Urinary bladder (tissue), 4 donors: ENCODE measurements around the gene RASL11A. TPM values are rescaled to one million over a fixed set of nuclear protein-coding genes. Genes with fewer than 3 reads are reported as not detected.
"Not testable (repeated sequence)": the region's sequence is repeated elsewhere in the genome, so short reads cannot be mapped to it uniquely, and the experiment has no call there.

Experiments
- DNase-seq: peaks from one replicate; pipeline ENCODE4 v3.0.0-alpha.2; 2015; ENCODE audit errors: extremely low spot score
- H3K27ac ChIP-seq: one replicate; pipeline ENCODE4 v1.5.1; 2013; ENCODE audit warnings: low read depth, mild to moderate bottlenecking, moderate library complexity
- H3K36me3 ChIP-seq: one replicate; pipeline ENCODE4 v1.6.1; 2013; ENCODE audit warnings: mild to moderate bottlenecking, moderate library complexity; ENCODE audit not compliant: insufficient read depth
- H3K4me1 ChIP-seq: one replicate; pipeline ENCODE4 v1.6.1; 2013; ENCODE audit warnings: mild to moderate bottlenecking, moderate library complexity; ENCODE audit not compliant: insufficient read depth
- H3K4me3 ChIP-seq: one replicate; pipeline ENCODE4 v1.5.1; 2013; ENCODE audit warnings: low read depth, low read length
- WGBS: extraction: QIAGEN DNeasy Blood & Tissue Kit; methylation state at CpG from one replicate; pipeline ENCODE4 v1.1.7; 2013; 5-methylcytosine and 5-hydroxymethylcytosine counted together
- polyA plus RNA-seq: library from polyadenylated mRNA; stranded (reverse); fragments of 200-250 nt; gene quantifications from one replicate; pipeline ENCODE4 v1.2.3, GENCODE V29; 2013
- total RNA-seq: library from RNA; depleted of rRNA; stranded (reverse); fragments of >200 nt; gene quantifications from one replicate; pipeline ENCODE4 v1.2.3, GENCODE V29; 2014
- donor health status: healthy with polysubstance abuse.
- donor health status: healthy.

Gene RASL11A
- total RNA-seq (8.8 TPM), polyA plus RNA-seq (44.4 TPM)

DNA sequence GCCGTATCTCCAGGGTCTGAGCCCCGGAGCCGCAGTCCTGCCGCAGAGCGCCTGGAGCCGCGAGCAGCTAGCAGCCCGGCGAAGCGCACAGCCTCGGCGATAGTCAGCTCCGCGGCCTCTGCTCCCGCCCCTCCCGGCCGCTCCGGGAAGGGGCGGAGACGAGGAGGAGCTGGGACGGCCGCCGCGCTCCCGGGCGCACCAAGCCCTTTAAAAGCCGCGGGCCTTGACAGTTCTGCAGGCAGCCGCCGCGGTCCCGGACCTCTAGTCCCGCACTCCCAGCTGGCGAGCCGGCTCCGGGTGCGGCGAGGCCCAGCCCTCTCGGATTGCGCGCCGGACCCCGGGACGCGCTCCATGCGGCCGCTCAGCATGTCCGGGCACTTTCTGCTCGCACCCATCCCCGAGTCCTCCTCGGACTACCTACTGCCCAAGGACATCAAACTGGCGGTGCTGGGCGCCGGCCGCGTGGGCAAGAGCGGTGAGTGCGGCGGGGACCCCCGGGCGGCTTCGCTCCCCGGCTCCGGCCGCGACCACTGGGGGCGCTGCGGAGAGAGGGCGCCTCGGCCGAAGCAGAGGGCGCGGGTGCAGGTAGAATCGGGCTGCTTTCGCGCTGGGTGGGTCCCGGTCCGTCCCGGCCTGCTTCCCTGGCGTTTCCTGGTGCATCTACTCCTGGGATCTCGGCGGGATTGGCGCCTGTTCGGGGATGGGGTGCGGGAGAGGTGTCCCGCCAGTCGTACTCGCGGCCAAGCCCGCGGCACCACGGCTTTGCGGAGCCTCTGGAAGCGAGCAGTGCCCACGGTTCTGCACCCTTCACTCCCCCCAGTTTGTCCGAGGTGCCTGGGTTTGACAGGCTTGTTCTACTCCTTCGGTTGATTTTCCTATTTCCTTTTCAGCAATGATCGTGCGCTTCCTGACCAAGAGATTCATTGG, at the start of gene RASL11A:
RASL11A (plus strand) TSS at position 237 of the 927 bp plus-strand sequence; CDS start at position 352, 115 bp downstream.
- Histone ChIP-seq H3K36me3 (no peaks in the 10 kb centered on the region), H3K27ac (peak within 1 kb of the TSS; percentile 79), H3K4me3 (peak within 1 kb of the TSS; percentile 73), H3K4me1 (no peaks in the 10 kb centered on the region)
- WGBS, result under 1% methylated on average over 99 of the region's 99 CpGs
- no peak for DNase-seq

GRCh38 chr13:27222100-27222499, 48.5 kb upstream of the RASL11A start:
- H3K27ac ChIP-seq, H3K4me1 ChIP-seq, H3K4me3 ChIP-seq, H3K36me3 ChIP-seq, DNase-seq: not testable (repeated sequence)
- 65% methylated on average over 2 of the region's 2 CpGs for WGBS

GRCh38 chr13:27226991-27227390, 43.6 kb upstream of the RASL11A start:
- no peaks in the 10 kb centered on the region for H3K36me3 ChIP-seq
- WGBS, result 91% methylated on average over 2 of the region's 2 CpGs
- no peak overlapping the region for H3K27ac ChIP-seq
- no peaks in the 10 kb centered on the region for H3K4me1 ChIP-seq
- H3K4me3 ChIP-seq, result no peak overlapping the region
- DNase-seq, result no peak

GRCh38 chr13:27228131-27228530, 42.5 kb upstream of the RASL11A start:
- Histone ChIP-seq H3K36me3 (no peaks in the 10 kb centered on the region), H3K27ac (no peak overlapping the region), H3K4me1 (no peaks in the 10 kb centered on the region), H3K4me3 (no peak overlapping the region)
- DNase-seq, result no peak

DNA sequence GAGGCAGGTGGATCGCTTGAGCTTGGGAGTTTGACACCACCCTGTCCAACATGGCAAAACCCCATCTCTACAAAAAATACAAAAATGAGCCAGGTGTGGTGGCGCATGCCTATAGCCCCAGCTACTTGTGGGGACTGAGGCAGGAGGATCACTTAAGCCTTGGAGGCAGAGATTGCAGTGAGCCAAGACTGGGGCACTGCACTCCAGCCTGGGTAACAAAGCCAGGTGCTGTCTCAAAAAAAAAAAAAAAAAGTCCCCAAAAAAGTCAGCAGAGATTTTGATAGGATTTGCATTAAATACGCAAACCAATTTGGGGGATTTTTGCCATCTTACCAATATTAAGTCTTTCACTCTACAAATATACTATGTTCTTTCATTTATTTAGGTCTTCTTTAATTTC, 41.0 kb upstream of the RASL11A start:
- H3K4me1 ChIP-seq, result no peaks in the 10 kb centered on the region
- H3K36me3 ChIP-seq, result no peaks in the 10 kb centered on the region
- DNase-seq, result no peak
- no peak overlapping the region for H3K27ac ChIP-seq
- 97% methylated on average over 3 of the region's 3 CpGs for WGBS
- H3K4me3 ChIP-seq, result no peak overlapping the region

DNA sequence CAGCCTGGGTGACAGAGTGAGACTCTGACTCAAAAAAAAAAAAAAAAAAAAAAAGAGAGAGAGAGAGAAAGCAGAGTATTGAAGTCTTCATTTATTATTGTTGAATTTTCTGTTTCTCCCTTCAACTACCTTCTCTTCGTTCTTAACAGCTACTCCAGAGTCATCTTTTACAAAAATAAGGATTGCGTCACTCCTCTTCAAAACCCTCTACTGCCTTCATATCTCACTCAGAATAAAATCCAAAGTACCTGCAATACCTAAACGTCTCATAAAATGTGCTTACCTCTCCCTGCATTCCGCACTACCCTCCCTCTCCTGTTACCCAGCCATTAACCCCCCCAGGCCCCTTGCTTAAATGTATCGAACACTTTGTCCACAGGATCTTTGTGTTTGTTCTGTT, 36.7 kb upstream of the RASL11A start:
- 85% methylated on average over 5 of the region's 5 CpGs for WGBS

DNA sequence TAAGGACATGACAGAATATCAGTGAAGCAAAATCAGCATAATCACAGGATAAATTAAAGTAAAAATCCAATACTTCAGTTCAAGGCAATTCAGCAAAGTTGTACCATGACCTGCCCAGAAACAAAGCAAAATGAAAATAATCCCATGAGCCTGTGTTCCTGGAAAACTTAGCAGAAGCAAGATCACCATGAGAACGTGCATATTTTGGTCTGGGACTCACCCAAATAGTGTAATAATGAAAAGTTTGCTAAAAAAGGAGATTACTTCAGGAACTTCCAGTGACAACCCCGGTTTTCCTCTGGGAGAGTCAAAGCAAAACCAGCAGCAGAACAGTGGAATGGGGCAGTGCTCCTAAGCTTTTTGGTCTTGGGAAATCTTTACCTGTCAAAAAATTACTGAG, 34.2 kb upstream of the RASL11A start:
- Histone ChIP-seq H3K4me1 (no peaks in the 10 kb centered on the region), H3K4me3 (no peak overlapping the region), H3K36me3 (no peaks in the 10 kb centered on the region), H3K27ac (no peak overlapping the region)
- WGBS, result 61% methylated on average over 2 of the region's 2 CpGs
- no peak for DNase-seq

More for the DNA sequence above, 36.7 kb upstream of the RASL11A start:
- Histone ChIP-seq H3K27ac (no peak overlapping the region), H3K4me3 (no peak overlapping the region), H3K36me3 (no peaks in the 10 kb centered on the region), H3K4me1 (no peaks in the 10 kb centered on the region)
- DNase-seq, result no peak

DNA sequence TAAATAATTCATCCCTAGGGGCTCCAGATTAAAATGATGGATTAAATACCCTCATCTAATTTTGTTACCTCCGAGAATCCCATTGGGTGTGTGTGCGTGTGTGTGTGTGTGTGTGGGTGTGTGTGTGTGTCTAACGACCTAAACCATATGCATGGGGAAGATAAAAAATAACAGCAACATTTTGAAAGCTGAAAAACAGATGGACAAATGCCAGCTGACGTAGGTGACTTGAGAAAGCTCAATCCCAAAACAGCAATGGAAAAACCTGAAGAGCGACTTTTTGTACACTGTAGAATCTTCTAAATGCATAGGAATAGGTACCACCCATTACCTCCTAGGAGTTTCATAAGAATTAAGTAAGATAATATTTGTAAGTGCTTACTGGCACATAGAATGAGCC, 27.9 kb upstream of the RASL11A start:
- WGBS, result 88% methylated on average over 5 of the region's 5 CpGs
- no peaks in the 10 kb centered on the region for H3K4me1 ChIP-seq
- no peaks in the 10 kb centered on the region for H3K36me3 ChIP-seq
- H3K4me3 ChIP-seq, result no peak overlapping the region
- DNase-seq, result no peak
- no peak overlapping the region for H3K27ac ChIP-seq

DNA sequence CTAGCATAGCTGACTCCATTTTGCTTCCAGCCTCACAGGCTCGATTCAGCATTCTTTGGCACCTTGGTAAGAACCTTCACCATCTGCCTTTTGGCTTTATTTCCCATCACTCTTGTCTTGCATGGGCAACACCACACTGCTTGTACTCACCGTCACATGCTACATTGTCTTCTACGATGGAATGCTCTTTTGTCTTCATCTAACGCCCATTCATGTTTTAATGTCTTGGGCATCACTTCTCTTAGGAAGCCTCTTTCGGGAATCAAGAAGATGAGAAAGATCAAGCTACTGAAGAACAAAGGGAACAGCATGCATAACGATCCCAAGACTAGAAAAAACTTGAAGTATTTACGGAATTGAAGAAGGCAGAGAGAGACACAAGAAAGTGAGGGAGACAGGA, 25.0 kb upstream of the RASL11A start:
- Histone ChIP-seq H3K36me3 (no peaks in the 10 kb centered on the region), H3K4me1 (no peaks in the 10 kb centered on the region), H3K27ac (no peak overlapping the region), H3K4me3 (no peak overlapping the region)
- no peak for DNase-seq
- 86% methylated on average over 7 of the region's 7 CpGs for WGBS

- peak overlapping the region; percentile 92 for H3K27ac ChIP-seq
These were observed 19.8 kb upstream of the RASL11A start for GRCh38 chr13:27250833-27251165.

GRCh38 chr13:27251166-27252091, 19.2 kb upstream of the RASL11A start, which contains the start of gene RPL21:
TSS of gene RPL21 (plus strand) at chr13:27251558. CDS start at chr13:27253777, 2,219 bp downstream.
- Histone ChIP-seq H3K4me3 (peak within 1 kb of the TSS; percentile 85), H3K36me3 (peaks cover 2% of the 10 kb centered on the region), H3K4me1 (peaks cover 2% of the 10 kb centered on the region), H3K27ac (peak within 1 kb of the TSS; percentile 92)
- peak; percentile 92 for DNase-seq
- under 1% methylated on average over 69 of the region's 69 CpGs for WGBS

More at GRCh38 chr13:27250833-27251165, 19.8 kb upstream of the RASL11A start:
- peaks cover 2% of the 10 kb centered on the region for H3K36me3 ChIP-seq
- DNase-seq, result no peak
- H3K4me3 ChIP-seq, result peak overlapping the region; percentile 85
- peaks cover 2% of the 10 kb centered on the region for H3K4me1 ChIP-seq
- WGBS, result under 1% methylated on average over 9 of the region's 9 CpGs

DNA sequence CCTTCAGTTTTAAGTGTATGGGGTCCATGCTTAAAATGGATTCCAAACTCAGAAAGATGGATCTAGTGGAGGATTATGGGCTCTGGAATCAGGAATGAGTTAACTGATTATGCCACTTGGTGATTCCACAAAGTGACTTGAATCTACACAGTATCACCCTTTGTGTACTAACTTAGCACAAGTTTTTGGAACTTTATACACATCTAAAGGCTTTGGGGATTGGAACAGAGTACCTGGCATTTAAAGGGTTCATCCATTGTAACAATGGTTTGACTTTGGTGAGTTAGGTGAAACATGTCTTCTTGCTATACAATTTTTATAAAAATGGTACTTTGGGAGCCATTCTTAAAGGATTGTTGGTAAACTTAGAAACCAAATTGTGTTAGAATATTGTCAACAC, 18.2 kb upstream of the RASL11A start:
- Histone ChIP-seq H3K4me1 (peaks cover 2% of the 10 kb centered on the region), H3K4me3 (peak overlapping the region; percentile 85)
- DNase-seq, result no peak

DNA sequence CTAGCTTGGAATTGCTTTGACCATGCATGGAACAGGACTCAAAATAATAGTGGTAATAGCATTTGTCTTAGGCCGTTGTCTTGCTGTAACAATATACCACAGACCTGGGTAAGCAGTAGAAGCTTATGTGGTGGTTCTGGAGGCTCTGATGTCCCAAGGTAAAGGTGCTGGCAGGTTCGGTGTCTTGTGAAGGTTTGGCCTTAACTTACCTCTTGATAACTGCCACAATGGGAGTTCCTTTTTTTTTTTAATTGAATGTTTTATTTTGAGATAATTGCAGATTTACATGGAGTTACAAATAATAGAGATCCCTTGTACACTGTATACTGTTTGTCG, 13.4 kb upstream of the RASL11A start:
- 86% methylated on average over 3 of the region's 3 CpGs for WGBS
- Histone ChIP-seq H3K4me3 (no peak overlapping the region), H3K4me1 (peaks cover 2% of the 10 kb centered on the region), H3K27ac (no peak overlapping the region), H3K36me3 (peaks cover 2% of the 10 kb centered on the region)
- DNase-seq, result no peak

More for the DNA sequence above, 18.2 kb upstream of the RASL11A start:
- peaks cover 2% of the 10 kb centered on the region for H3K36me3 ChIP-seq
- H3K27ac ChIP-seq, result peak overlapping the region; percentile 43
